PC-9 (cell line): Measurements from ENCODE around the gene PODXL2. TPM values are rescaled to one million over a fixed set of nuclear protein-coding genes. Genes with fewer than 3 reads are reported as not detected.
"Not testable (repeated sequence)": the region's sequence is repeated elsewhere in the genome, so short reads cannot be mapped to it uniquely, and the experiment has no call there.

Experiments
- BruUV-seq: library from RNA; stranded (reverse); fragments of 400-500 nt; replicated peaks from 2 replicates; lab custom pipeline; 2021; lab: Mats Ljungman, UMichigan
- CTCF ChIA-PET: fragments of 300-600 bp; sonication (Branson Sonifier 250); formaldehyde crosslinking; loops from one replicate; lab custom pipeline; 2022; ENCODE audit warnings: antibody characterized with exemption; lab: Charles Lee
- POLR2A ChIA-PET: fragments of 300-600 bp; sonication (Branson Sonifier 250); formaldehyde crosslinking; loops from one replicate; lab custom pipeline; 2022; ENCODE audit warnings: antibody characterized with exemption; ENCODE audit not compliant: unreplicated experiment; lab: Charles Lee
- DNase-seq, 2 experiments: peaks; one replicate each; pipeline versions ENCODE4 v3.0.0 to v3.0.0-alpha.2; 2015 to 2022; ENCODE audit warnings: mixed read lengths in 1 of 2
- H2AFZ ChIP-seq: fragments of 200-600 bp; sonication (generic); 2 replicates; pipeline ENCODE4 v1.8.1; 2017; ENCODE audit warnings: antibody characterized with exemption
- H3F3A ChIP-seq: fragments of 200-600 bp; sonication (generic); 2 replicates; pipeline ENCODE4 v1.8.1; 2017; ENCODE audit warnings: antibody characterized with exemption, mild to moderate bottlenecking, low read depth; ENCODE audit not compliant: insufficient read depth
- H3K27ac ChIP-seq: fragments of 200-600 bp; sonication (generic); 2 replicates; pipeline ENCODE4 v1.6.1; 2016; ENCODE audit warnings: mixed run types
- H3K27me3 ChIP-seq: fragments of 200-600 bp; sonication (generic); 2 replicates; pipeline ENCODE4 v1.6.1; 2016; ENCODE audit warnings: low read depth, mixed run types; ENCODE audit not compliant: insufficient read depth
- H3K36me3 ChIP-seq: fragments of 200-600 bp; sonication (generic); 2 replicates; pipeline ENCODE4 v1.6.1; 2016; ENCODE audit warnings: low read depth, mixed run types
- H3K4me1 ChIP-seq: fragments of 200-600 bp; sonication (generic); replicated peaks from 2 replicates; pipeline ENCODE4 v1.6.1; 2016; ENCODE audit warnings: mixed run types; ENCODE audit not compliant: insufficient read depth
- H3K4me2 ChIP-seq: fragments of 200-600 bp; sonication (generic); 2 replicates; pipeline ENCODE4 v1.6.1; 2017; ENCODE audit warnings: mixed run types
- H3K4me3 ChIP-seq: fragments of 200-600 bp; sonication (generic); 2 replicates; pipeline ENCODE4 v1.6.1; 2016; ENCODE audit warnings: mixed run types
- H3K79me2 ChIP-seq: fragments of 200-600 bp; sonication (generic); 2 replicates; pipeline ENCODE4 v1.6.1; 2017; ENCODE audit warnings: low read depth, mixed run types
- H3K9me2 ChIP-seq: fragments of 200-600 bp; sonication (generic); 2 replicates; pipeline ENCODE4 v1.8.1; 2017; ENCODE audit warnings: mild to moderate bottlenecking; ENCODE audit not compliant: insufficient read depth
- H3K9me3 ChIP-seq: fragments of 200-600 bp; sonication (generic); 2 replicates; pipeline ENCODE4 v1.8.1; 2016; ENCODE audit warnings: low read depth; ENCODE audit not compliant: insufficient read depth
- H4K20me1 ChIP-seq: fragments of 200-600 bp; sonication (generic); 2 replicates; pipeline ENCODE4 v1.8.1; 2017; ENCODE audit not compliant: insufficient read depth
- CTCF ChIP-seq: fragments of 200-600 bp; sonication (generic); conservative IDR thresholded peaks from 2 replicates; pipeline ENCODE4 v1.6.1; 2017; ENCODE audit warnings: mixed run types, antibody characterized with exemption, mild to moderate bottlenecking, moderate library complexity
- EZH2 ChIP-seq: fragments of 200-600 bp; sonication (generic); IDR thresholded peaks from 2 replicates; pipeline ENCODE4 v1.8.0; 2017; ENCODE audit warnings: antibody characterized with exemption, low read depth
- intact Hi-C: fragments of 100-400 bp; cut with micrococcal nuclease; formaldehyde crosslinking; loops from one replicate; pipeline ENCODE4 v1.10.0; 2022; ENCODE audit not compliant: unreplicated experiment
- total RNA-seq: library from RNA; stranded (reverse); gene quantifications from 2 replicates; pipeline ENCODE4 v1.2.3, GENCODE V29; 2021

PODXL2 gene
- total RNA-seq, 1 experiment from 2014 or later, result 11.9 TPM

GRCh38 chr3:127702151-127702578 lies 73.2 kb downstream of the PODXL2 start:
- ChIA-PET CTCF (no interaction called here), POLR2A (no interaction called here)
- no peak overlapping the region for H3K27ac ChIP-seq
- 0 out of 2 replicates have a peak, but pooled peaks cover 2% of the 10 kb centered on the region for H3F3A ChIP-seq
- H3K36me3 ChIP-seq, result no peaks in the 10 kb centered on the region
- no peaks in the 10 kb centered on the region for H3K27me3 ChIP-seq
- H3K9me2 ChIP-seq, result no peaks in the 10 kb centered on the region
- no peak overlapping the region for H3K4me2 ChIP-seq
- intact Hi-C loops, result no loop called here
- DNase-seq, result no peak
- no peaks in the 10 kb centered on the region for H4K20me1 ChIP-seq
- TF ChIP-seq EZH2 (no peak), CTCF (no peak)
- H3K9me3 ChIP-seq, result no peaks in the 10 kb centered on the region
- H3K4me3 ChIP-seq, result no peak overlapping the region
- no peaks in the 10 kb centered on the region for H3K79me2 ChIP-seq
- no TSS peak for BruUV-seq
- no peaks in the 10 kb centered on the region for H3K4me1 ChIP-seq
- H2AFZ ChIP-seq, result no peak overlapping the region

GRCh38 chr3:127704840-127705239 lies 75.9 kb downstream of the PODXL2 start:
- H3K4me2 ChIP-seq, CTCF ChIA-PET, H3K4me1 ChIP-seq, H3K79me2 ChIP-seq, H3K4me3 ChIP-seq, H2AFZ ChIP-seq, H3K27ac ChIP-seq, POLR2A ChIA-PET, BruUV-seq, DNase-seq, H3K9me3 ChIP-seq, H3K27me3 ChIP-seq, H3K9me2 ChIP-seq, H3F3A ChIP-seq, H4K20me1 ChIP-seq, intact Hi-C loops, H3K36me3 ChIP-seq: not testable (repeated sequence)

GRCh38 chr3:127706312-127706711 lies 77.3 kb downstream of the PODXL2 start:
- no peaks in the 10 kb centered on the region for H3K27me3 ChIP-seq
- no peak overlapping the region for H2AFZ ChIP-seq
- BruUV-seq, result no TSS peak
- DNase-seq, result no peak
- no peak overlapping the region for H3K27ac ChIP-seq
- no peak for TF ChIP-seq CTCF
- no peak for TF ChIP-seq EZH2
- H3K4me2 ChIP-seq, result no peak overlapping the region
- no peak overlapping the region for H3K4me3 ChIP-seq
- H3K79me2 ChIP-seq, result no peaks in the 10 kb centered on the region
- intact Hi-C loops, result no loop called here
- ChIA-PET POLR2A (no interaction called here), CTCF (no interaction called here)
- no peaks in the 10 kb centered on the region for H3K4me1 ChIP-seq
- H3K9me3 ChIP-seq, result no peaks in the 10 kb centered on the region
- H3K9me2 ChIP-seq, result no peaks in the 10 kb centered on the region
- H3F3A ChIP-seq, result no peaks in the 10 kb centered on the region
- H4K20me1 ChIP-seq, result no peaks in the 10 kb centered on the region
- H3K36me3 ChIP-seq, result no peaks in the 10 kb centered on the region

- no peaks in the 10 kb centered on the region for H3K9me3 ChIP-seq
- no peak overlapping the region for H3K4me2 ChIP-seq
- H3K79me2 ChIP-seq, result no peaks in the 10 kb centered on the region
- no peak overlapping the region for H3K4me3 ChIP-seq
- H3K4me1 ChIP-seq, result no peaks in the 10 kb centered on the region
- no peaks in the 10 kb centered on the region for H3K27me3 ChIP-seq
- no peaks in the 10 kb centered on the region for H3K36me3 ChIP-seq
- H3K9me2 ChIP-seq, result no peaks in the 10 kb centered on the region
- no peak overlapping the region for H3K27ac ChIP-seq
- intact Hi-C loops, result no loop called here
- no peaks in the 10 kb centered on the region for H4K20me1 ChIP-seq
- no peak overlapping the region for H2AFZ ChIP-seq
- DNase-seq, result no peak
- BruUV-seq, result no TSS peak
- POLR2A ChIA-PET, result no interaction called here
- no peaks in the 10 kb centered on the region for H3F3A ChIP-seq
- TF ChIP-seq EZH2 (no peak), CTCF (no peak)
- CTCF ChIA-PET, result no interaction called here
Observed at GRCh38 chr3:127706785-127707351, 77.9 kb downstream of the PODXL2 start.
